ENCODE data around the gene COTL1. TPM values are rescaled to one million over a fixed set of nuclear protein-coding genes. Genes with fewer than 3 reads are reported as not detected.

COTL1 gene
- total and polyA plus RNA-seq, 2 of the 13 experiments (the other 11 are each of a cell fraction or from before 2014, with no cell fraction given): 8.7 to 16.9 TPM

DNA sequence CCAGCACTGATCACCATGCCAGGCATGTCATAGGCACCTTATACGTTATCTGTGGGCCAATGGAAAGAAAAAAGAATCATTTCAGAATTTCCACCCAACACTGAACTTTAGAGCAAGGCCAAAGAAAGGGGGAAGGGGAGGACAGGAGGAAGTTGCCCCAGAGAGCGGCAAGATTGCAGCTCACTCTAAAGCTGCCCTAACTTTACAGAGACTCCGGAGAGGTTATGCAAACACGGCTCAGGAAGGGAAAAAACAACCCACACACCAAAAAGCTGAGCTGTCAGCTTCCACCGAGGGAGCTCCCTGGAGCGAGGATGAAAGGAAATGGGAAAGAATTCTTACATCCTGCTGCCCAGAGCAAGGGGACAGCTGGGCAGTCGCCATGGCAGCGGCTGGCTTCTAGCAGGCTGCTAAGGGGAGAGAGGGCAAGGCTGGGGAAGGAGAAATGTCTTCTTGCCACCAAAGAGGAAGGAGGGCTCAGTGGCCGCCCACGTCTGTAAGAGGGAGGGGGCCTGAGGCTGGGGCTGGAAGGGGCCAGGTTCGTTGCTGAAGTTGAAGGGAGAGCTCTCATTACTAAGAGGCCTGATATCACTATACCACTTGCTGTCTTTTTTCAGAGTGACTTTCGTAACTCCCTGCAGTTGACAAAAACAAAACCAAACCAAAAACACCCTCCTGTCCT lies 18.2 kb downstream of the COTL1 start (continued):
- TF ChIP-seq ZFYVE20 (CRISPR knock-in tag; IDR thresholded peaks at IDR 0.05; ENCODE audit: borderline replicate concordance, low read depth) (no peak), TCF7 (IDR thresholded peaks at IDR 0.05; ENCODE audit: low read depth) (peak; percentile 51; the same call in 1 of the 2 replicates), MTF1 (CRISPR knock-in tag; IDR thresholded peaks at IDR 0.05) (no peak), ZNF580 (CRISPR knock-in tag; IDR thresholded peaks at IDR 0.05; ENCODE audit: borderline replicate concordance, low read depth) (peak; percentile 24; the same call in 1 of the 2 replicates), CSRNP1 (CRISPR knock-in tag; IDR thresholded peaks at IDR 0.05) (peak; percentile 60; the same call in 1 of the 2 replicates), ZSCAN29 (CRISPR knock-in tag; conservative IDR thresholded peaks at IDR 0.05) (peak; percentile 91; the same call in 1 of the 2 replicates), SNAPC5 (CRISPR knock-in tag; IDR thresholded peaks at IDR 0.05; ENCODE audit: borderline replicate concordance) (peak; percentile 77; the same call in 1 of the 2 replicates), ETV6 (CRISPR knock-in tag; conservative IDR thresholded peaks at IDR 0.05) (0 out of 2 replicates have a peak, but pooled peaks have one; percentile 57), RORA (CRISPR knock-in tag; IDR thresholded peaks at IDR 0.05) (no peak), MEF2D (CRISPR knock-in tag; IDR thresholded peaks at IDR 0.05) (peak; percentile 52), RAD21 (CRISPR knock-in tag; IDR thresholded peaks at IDR 0.05) (0 out of 2 replicates have a peak, but pooled peaks have one; percentile 14), FOXA1 (IDR thresholded peaks at IDR 0.05) (no peak), FOXA1 (CRISPR knock-in tag; IDR thresholded peaks at IDR 0.05) (peak; percentile 73), ZFP1 (CRISPR knock-in tag; IDR thresholded peaks at IDR 0.05) (no peak; the same call in 1 of the 2 replicates), REST (IDR thresholded peaks at IDR 0.05; ENCODE audit: borderline replicate concordance in 1 of 2, low read depth in 1 of 2, low read length in 2 of 2) (peak in 1 of 2 experiments; percentile 23; a peak in 1 of 4 replicates), SOX5 (CRISPR knock-in tag; IDR thresholded peaks at IDR 0.05; ENCODE audit: borderline replicate concordance) (peak; percentile 63; the same call in 1 of the 2 replicates), KLF12 (CRISPR knock-in tag; IDR thresholded peaks at IDR 0.05; ENCODE audit: borderline replicate concordance) (no peak), RBAK (CRISPR knock-in tag; IDR thresholded peaks at IDR 0.05) (no peak), FOXJ3 (CRISPR knock-in tag; IDR thresholded peaks at IDR 0.05; ENCODE audit: borderline replicate concordance) (no peak)
- TF ChIP-seq, protein P1, sequence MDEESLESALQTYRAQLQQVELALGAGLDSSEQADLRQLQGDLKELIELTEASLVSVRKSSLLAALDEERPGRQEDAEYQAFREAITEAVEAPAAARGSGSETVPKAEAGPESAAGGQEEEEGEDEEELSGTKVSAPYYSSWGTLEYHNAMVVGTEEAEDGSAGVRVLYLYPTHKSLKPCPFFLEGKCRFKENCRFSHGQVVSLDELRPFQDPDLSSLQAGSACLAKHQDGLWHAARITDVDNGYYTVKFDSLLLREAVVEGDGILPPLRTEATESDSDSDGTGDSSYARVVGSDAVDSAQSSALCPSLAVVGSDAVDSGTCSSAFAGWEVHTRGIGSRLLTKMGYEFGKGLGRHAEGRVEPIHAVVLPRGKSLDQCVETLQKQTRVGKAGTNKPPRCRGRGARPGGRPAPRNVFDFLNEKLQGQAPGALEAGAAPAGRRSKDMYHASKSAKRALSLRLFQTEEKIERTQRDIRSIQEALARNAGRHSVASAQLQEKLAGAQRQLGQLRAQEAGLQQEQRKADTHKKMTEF (CRISPR knock-in tag; IDR thresholded peaks at IDR 0.05): peak; percentile 73
- TF ChIP-seq, protein P2, sequence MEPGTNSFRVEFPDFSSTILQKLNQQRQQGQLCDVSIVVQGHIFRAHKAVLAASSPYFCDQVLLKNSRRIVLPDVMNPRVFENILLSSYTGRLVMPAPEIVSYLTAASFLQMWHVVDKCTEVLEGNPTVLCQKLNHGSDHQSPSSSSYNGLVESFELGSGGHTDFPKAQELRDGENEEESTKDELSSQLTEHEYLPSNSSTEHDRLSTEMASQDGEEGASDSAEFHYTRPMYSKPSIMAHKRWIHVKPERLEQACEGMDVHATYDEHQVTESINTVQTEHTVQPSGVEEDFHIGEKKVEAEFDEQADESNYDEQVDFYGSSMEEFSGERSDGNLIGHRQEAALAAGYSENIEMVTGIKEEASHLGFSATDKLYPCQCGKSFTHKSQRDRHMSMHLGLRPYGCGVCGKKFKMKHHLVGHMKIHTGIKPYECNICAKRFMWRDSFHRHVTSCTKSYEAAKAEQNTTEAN (CRISPR knock-in tag; conservative IDR thresholded peaks at IDR 0.05): no peak; the same call in 1 of the 2 replicates
